ENCODE results near the gene DMRTB1.

The DMRTB1 gene

DNA sequence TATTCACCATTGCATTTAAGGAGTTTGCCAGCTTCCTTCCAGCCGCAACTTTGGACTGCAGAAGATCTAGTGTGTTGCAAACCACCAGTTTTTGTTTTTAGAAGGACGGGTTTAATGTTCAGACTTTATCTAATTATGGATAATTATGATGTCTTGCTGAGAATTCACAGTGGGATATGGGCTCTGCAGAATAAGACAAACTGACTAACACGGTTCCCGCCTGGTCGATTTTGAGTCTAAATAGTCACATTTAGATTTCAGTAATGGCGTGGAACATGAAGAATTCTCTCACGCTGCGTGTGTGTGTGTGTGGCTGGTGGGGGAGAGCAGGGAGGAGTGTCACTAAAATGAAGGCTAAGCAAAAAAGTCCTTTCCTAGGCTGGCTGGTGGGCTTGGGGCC lies 48.5 kb upstream of the DMRTB1 start:
- H3K4me2 ChIP-seq (ENCODE audit: low read length), result no peak overlapping the region
- H4K20me1 ChIP-seq (ENCODE audit: control insufficient read depth, insufficient read depth, low read depth, low read length), result no peaks in the 10 kb centered on the region
- H3K9me2 ChIP-seq (replicated peaks; ENCODE audit: control insufficient read depth, low read length), result no peaks in the 10 kb centered on the region
- H3K36me3 ChIP-seq (ENCODE audit: control insufficient read depth, low read length), result no peaks in the 10 kb centered on the region
- no peaks in the 10 kb centered on the region for H3K9me3 ChIP-seq (ENCODE audit: control insufficient read depth, insufficient read depth, low read length)
- no peak overlapping the region for H3K27ac ChIP-seq (ENCODE audit: low read depth, low read length)
- H3F3A ChIP-seq (ENCODE audit: control insufficient read depth, insufficient read depth), result no peaks in the 10 kb centered on the region
- TF ChIP-seq, protein P1, sequence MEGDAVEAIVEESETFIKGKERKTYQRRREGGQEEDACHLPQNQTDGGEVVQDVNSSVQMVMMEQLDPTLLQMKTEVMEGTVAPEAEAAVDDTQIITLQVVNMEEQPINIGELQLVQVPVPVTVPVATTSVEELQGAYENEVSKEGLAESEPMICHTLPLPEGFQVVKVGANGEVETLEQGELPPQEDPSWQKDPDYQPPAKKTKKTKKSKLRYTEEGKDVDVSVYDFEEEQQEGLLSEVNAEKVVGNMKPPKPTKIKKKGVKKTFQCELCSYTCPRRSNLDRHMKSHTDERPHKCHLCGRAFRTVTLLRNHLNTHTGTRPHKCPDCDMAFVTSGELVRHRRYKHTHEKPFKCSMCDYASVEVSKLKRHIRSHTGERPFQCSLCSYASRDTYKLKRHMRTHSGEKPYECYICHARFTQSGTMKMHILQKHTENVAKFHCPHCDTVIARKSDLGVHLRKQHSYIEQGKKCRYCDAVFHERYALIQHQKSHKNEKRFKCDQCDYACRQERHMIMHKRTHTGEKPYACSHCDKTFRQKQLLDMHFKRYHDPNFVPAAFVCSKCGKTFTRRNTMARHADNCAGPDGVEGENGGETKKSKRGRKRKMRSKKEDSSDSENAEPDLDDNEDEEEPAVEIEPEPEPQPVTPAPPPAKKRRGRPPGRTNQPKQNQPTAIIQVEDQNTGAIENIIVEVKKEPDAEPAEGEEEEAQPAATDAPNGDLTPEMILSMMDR (IDR thresholded peaks at IDR 0.05; ENCODE audit: low read depth, low read length, poor library complexity, severe bottlenecking), result no peak
- TF ChIP-seq EZH2phosphoT487 (IDR thresholded peaks at IDR 0.05; ENCODE audit: borderline replicate concordance, low read length), result no peak
- H3K4me3 ChIP-seq (ENCODE audit: low read length), result no peak overlapping the region
- H3K79me2 ChIP-seq (ENCODE audit: control insufficient read depth, low read length), result no peaks in the 10 kb centered on the region
- no peaks in the 10 kb centered on the region for H3K4me1 ChIP-seq (ENCODE audit: control insufficient read depth, low read length)
- H3K27me3 ChIP-seq (ENCODE audit: control insufficient read depth, low read length), result peaks cover 22% of the 10 kb centered on the region

DNA sequence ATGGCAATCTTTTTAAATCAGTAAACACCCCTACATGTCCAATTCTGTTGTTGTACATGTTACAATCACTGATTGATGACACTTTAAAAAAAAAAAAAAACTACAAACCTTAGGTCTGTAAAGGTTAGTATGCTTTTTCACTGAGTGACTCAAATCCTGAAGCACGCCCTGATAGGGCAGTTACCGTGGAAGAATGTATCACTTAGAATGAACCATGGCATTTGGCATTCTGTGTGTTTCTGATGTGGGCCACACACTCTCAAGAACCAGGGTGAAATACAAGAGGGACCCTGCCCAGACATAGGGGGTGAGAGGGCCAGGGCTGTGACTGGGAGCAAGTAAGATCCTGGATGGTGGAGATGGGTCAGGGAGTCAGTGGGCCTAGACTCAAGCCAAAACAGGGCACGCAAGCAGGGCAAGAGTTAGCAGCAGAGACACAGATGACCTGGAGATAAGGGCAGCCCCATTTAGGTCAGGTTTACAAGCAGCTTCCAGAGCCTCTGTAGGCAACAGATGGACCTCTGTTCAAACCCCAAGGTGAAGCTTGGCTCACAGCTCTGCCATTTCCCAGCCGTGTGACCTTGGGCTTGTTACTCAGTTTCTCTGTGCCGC lies 47.6 kb upstream of the DMRTB1 start:
- Histone ChIP-seq H4K20me1 (ENCODE audit: control insufficient read depth, insufficient read depth, low read depth, low read length) (no peaks in the 10 kb centered on the region), H3K4me3 (ENCODE audit: low read length) (no peak overlapping the region), H3K27me3 (ENCODE audit: control insufficient read depth, low read length) (peaks cover 29% of the 10 kb centered on the region), H3K4me2 (ENCODE audit: low read length) (no peak overlapping the region), H3K4me1 (ENCODE audit: control insufficient read depth, low read length) (no peaks in the 10 kb centered on the region), H3K9me3 (ENCODE audit: control insufficient read depth, insufficient read depth, low read length) (no peaks in the 10 kb centered on the region), H3K9me2 (replicated peaks; ENCODE audit: control insufficient read depth, low read length) (no peaks in the 10 kb centered on the region), H3K79me2 (ENCODE audit: control insufficient read depth, low read length) (no peaks in the 10 kb centered on the region), H3K36me3 (ENCODE audit: control insufficient read depth, low read length) (no peaks in the 10 kb centered on the region), H3F3A (ENCODE audit: control insufficient read depth, insufficient read depth) (no peaks in the 10 kb centered on the region), H3K27ac (ENCODE audit: low read depth, low read length) (no peak overlapping the region)
- TF ChIP-seq, protein P1 (IDR thresholded peaks at IDR 0.05; ENCODE audit: low read depth, low read length, poor library complexity, severe bottlenecking), result no peak
- TF ChIP-seq EZH2phosphoT487 (IDR thresholded peaks at IDR 0.05; ENCODE audit: borderline replicate concordance, low read length), result no peak

DNA sequence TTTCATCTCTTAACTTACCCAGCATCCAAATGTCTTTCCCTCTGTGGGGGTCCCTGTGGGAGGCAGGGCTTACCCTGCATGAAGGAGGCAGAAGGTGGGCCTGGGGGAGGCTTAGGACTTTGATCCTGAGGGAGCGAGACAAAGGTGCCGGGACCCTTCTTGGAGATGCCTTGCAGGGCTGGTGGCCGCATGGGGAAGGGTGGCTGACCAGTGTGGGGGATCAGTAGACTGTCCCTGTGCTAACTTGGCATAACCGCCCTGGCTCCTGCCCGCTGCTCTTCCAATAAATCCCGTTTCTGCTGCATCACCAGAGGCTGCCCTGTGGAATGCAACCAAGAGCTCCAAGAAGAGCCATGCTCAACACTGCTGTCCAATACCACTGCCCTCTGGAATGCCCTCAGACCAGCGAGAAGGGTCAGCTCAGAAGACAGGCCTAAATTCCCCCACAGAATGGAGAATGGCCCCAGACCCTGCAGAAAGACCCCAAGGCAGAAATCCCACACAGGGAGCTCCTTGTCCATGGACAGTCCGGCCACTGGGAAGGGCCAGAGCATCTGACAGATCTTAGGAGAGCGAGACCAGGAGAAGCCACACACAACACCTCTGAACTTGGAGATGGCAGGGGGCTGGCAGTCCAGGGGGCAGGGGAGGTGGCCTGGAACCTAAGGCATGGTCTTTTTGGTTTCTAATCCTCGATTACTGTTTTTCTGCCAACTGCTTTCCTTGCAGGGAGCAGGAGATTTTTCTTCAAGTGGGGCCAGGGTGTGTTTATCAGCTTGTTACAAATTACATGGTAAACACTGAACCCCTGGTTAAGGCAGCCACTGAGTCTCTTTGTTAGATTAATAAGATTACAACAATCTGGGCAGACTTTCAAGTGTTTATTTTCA lies 46.7 kb upstream of the DMRTB1 start:
- Histone ChIP-seq H3K27me3 (ENCODE audit: control insufficient read depth, low read length) (peaks cover 36% of the 10 kb centered on the region), H3K4me1 (ENCODE audit: control insufficient read depth, low read length) (no peaks in the 10 kb centered on the region), H3K9me3 (ENCODE audit: control insufficient read depth, insufficient read depth, low read length) (no peaks in the 10 kb centered on the region), H3K9me2 (replicated peaks; ENCODE audit: control insufficient read depth, low read length) (no peaks in the 10 kb centered on the region), H3K79me2 (ENCODE audit: control insufficient read depth, low read length) (no peaks in the 10 kb centered on the region), H4K20me1 (ENCODE audit: control insufficient read depth, insufficient read depth, low read depth, low read length) (no peaks in the 10 kb centered on the region), H3K36me3 (ENCODE audit: control insufficient read depth, low read length) (no peaks in the 10 kb centered on the region), H3K4me3 (ENCODE audit: low read length) (no peak overlapping the region), H3K4me2 (ENCODE audit: low read length) (no peak overlapping the region), H3F3A (ENCODE audit: control insufficient read depth, insufficient read depth) (no peaks in the 10 kb centered on the region), H3K27ac (ENCODE audit: low read depth, low read length) (no peak overlapping the region)
- TF ChIP-seq, protein P1 (IDR thresholded peaks at IDR 0.05; ENCODE audit: low read depth, low read length, poor library complexity, severe bottlenecking), result no peak
- TF ChIP-seq EZH2phosphoT487 (IDR thresholded peaks at IDR 0.05; ENCODE audit: borderline replicate concordance, low read length), result no peak
